DMS153 treated with DMSO at 0.1 percent for 48 hours (cell line): Measurements from ENCODE around the gene TBC1D17.
"Not testable (repeated sequence)": the region's sequence is repeated elsewhere in the genome, so short reads cannot be mapped to it uniquely, and the experiment has no call there.

Experiments used
- DNase-seq: peaks from one replicate; lab custom pipeline; 2025; ENCODE audit not compliant: unreplicated experiment; lab: John Stamatoyannopoulos, UW

The TBC1D17 gene

DNA sequence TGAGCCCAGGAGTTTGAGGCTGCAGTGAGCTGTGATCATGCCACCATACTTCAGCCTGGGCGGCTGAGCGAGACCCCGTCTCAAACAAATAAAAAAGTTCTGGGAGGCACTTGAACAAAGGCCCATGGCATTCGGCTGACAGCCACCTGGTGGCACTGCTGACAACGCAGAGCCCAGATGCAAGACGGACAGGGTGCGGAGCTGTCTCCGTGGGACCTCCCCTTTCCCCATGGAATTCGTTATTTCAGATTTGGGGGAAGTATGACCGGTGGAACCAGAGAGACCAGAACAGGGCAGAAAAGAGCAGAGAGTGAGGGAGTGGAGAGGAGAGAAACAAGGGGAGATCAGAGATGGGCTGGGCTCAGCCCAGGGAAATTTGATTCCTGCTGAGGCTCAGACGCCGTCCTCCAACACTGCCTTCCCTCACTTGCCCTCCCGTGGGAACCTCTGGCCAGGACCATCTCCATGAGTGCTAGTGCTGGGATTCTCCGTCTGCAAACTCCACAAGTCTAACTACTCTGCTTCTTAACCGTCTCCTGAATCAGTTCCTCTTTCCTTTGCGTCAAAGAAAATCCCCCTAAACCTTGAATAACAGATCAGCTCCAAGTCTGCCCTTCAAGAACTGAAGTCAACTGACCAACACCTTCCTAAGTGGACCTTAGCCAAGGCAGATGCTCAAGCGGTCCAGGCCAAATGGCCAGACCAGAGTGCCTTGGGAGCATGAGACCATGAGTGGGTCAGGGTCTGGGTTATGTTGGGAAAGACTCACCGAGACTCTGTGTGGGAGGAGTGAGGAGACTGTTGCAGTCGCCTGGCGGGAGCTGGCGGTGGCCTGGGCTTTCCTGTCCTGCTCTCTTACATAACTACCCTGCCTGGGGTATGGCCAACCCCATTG, 39.6 kb downstream of the TBC1D17 start:
- no peak for DNase-seq

DNA sequence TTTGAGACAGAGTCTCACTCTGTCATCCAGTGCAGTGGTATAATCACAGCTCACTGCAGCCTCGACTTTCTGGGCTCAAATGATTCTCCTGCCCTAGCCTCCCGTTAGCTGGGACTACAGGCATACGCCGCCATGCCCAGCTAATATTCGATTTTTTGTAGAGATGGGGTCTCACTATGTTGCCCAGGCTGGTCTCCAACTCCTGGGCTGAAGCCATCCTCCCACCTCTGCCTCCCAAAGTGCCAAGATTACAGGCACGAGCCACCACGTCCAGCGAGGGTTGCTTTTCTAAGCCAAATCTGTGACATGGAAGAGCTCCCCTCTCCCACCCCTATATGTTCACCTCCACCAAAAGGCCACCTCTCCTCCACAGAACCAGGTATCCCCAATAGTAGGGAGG, 40.6 kb downstream of the TBC1D17 start:
- DNase-seq: no peak

DNA sequence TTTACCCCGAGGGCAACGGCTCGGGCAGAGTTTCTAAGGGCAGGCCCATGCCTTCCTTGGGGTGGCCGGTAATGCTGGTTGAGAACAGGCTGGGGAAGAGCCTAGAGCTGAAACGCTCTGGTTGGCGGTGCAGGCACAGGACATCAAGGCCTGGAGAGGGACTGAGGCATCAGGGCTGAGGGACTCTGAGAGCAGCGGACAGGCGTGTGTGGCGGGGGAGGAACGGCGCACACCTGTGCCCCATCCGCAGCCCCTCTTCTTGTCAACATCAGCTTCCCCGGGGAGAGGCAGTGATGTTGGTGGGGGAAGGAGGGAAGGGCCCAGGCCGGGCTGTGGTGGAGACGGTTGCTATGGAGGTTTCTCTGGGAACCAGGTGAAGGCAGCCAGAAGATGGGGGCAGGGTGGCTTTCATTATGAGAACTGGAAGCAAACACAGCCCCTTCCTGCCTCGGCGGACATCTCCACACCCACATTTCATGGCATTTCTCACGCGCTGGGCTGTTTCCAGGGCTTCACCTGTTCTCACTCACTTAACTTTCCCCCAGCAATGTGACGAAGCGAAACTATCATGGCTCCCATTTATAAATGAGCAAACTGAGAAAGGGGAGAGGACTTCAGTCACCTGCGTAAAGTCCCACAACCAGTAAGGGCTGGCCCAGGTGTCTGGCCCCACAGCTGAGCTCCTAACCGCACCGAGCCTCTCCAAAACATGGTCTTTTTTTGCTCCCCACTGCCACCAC, 43.3 kb downstream of the TBC1D17 start:
- no peak for DNase-seq

- DNase-seq: no peak
Observed at GRCh38 chr19:49921871-49922795, 44.6 kb downstream of the TBC1D17 start.

GRCh38 chr19:49923055-49924003, 45.8 kb downstream of the TBC1D17 start:
- no peak for DNase-seq

GRCh38 chr19:49924004-49924880, 46.7 kb downstream of the TBC1D17 start:
- no peak for DNase-seq

DNA sequence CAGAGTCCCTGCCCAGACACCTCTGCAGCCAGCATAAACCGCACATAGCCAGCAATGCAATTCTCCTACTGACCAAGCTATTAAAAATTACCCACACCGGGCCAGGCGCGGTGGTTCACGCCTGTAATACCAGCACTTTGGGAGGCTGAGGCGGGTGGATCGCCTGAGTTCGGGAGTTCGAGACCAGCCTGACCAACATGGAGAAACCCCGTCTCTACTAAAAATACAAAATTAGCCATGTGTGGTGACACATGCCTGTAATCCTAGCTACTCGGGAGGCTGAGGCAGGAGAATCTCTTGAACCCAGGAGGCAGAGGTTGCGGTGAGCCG, 47.3 kb downstream of the TBC1D17 start:
- DNase-seq: not testable (repeated sequence)

DNA sequence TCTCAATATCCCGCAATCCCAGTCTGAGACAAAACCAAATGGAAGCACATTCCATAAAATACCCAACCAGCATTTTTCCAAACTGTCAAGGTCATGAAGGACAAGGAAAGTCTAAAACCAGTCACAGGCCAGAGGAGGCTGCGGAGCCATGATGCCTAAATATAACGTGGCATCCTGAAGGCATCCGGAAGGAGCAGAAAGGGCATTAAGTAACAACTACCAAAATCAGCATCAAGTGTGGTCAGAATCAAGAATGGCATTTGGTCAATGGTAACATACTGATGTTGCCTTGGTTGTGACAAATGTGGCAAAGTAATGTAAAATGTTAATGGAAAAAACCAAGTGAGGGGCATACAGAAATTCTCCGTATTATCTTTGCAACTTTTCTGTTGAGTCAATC, 48.0 kb downstream of the TBC1D17 start:
- no peak for DNase-seq

- DNase-seq: no peak
Observed at GRCh38 chr19:49926515-49926914, 49.0 kb downstream of the TBC1D17 start.

DNA sequence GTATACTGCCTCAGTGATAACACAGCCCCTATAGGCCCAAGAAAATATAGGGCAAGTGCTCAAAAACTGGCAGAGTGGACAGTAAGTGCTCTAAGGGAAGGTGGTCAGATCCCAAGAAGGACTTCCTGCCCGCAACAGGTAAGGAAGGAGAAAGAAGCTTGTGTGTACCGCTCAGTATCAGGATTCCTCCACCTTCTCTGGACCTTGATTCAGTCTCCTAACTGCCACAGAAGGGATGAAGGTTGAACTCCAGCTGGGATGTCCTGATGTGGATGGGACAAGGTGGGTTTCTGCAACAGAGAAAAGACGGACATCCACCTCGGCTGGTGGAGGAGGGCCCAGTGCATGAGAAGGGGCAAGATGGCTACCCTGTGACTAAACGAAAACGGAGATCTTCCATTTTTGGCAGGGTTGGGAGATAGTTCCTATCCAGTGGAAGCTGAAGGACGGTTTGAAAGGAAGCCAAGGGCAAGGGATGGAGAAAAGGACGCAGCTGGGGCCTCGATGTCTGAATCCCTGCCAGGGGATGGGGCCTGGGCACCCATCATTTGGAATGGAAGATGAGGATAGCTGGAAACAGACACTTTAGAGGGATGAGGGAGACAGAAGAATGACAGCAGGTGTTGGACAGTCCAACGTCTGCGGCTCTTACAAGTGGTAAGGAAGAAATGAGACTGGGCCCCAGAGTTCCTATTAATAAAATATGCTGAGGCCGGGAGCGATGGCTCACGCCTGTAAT, 50.2 kb downstream of the TBC1D17 start:
- DNase-seq: no peak

DNA sequence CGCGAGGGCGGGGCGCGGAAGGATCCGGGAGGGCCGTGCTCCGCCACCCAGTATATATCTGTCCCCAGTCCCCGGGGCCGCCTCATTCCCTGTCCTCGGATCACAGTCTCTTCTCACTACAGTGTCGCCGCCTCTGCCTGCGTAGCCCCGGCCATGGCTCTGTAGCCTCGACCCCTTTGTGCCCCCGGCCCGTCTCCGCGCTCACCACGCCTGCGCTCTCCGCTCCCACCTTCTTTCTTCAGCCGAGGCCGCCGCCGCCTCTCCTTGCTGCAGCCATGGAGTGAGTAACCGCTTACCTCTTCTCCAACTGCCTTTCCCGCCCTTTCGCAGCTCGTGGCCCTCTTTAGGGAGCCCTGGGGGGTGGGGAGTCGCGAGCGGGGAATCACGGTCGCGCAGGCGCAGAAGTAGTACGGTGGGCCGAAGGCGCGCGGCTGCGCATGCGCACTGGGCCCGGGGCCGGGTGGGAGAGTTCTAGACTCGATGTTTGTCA, 51.7 kb downstream of the TBC1D17 start, which contains the start of the genes ATF5 and NUP62:
ATF5 (plus strand) TSS at position 85 of the 490 bp plus-strand sequence. CDS start 1,646 bp downstream, outside the sequence.
NUP62 (minus strand) TSS at position 384 of the 490 bp plus-strand sequence. CDS start 19,697 bp downstream, outside the sequence.
- peak; percentile 89 for DNase-seq

GRCh38 chr19:49929611-49930482, 52.3 kb downstream of the TBC1D17 start:
- peak; percentile 97 for DNase-seq

GRCh38 chr19:49930483-49931011, 53.0 kb downstream of the TBC1D17 start:
- DNase-seq: no peak

DNA sequence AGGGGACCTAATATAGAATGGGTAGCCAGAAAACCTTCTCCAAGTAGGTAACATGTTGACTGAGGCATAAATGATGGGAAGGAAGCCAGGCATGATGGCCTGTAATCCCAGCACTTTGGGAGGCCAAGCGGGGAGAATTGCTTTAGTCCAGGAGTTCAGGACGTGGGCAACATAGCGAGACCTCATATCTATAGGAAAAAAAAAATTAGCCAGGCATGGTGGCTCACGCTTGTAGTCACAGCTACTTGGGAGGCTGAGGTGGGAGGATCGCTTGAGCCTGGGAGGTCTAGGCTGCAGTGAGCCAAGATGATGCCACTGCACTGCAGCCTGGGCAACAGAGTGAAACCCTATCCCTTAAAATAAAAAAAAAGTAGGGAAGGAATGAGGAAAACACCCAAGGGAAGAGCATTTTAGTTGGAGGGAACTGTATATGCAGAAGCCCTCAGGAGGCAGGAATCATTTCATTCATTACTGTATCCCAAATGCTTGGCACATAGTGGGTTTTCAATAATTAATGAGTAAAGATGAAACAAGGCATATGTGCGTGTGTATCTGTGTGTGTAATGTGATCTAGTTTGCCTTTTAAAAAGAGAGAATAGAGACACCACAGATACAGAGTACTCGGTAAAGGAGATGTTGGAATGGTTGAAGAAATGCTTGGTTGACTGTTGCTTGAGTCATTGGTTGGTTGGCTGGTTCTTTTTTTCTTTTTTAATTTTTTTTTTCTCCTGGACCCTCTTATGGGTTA, 54.0 kb downstream of the TBC1D17 start:
- no peak for DNase-seq

GRCh38 chr19:49932041-49932451, 54.5 kb downstream of the TBC1D17 start:
- no peak for DNase-seq

- DNase-seq: no peak
Observed at GRCh38 chr19:49932731-49933131, 55.2 kb downstream of the TBC1D17 start.
